Activated CD4-positive, alpha-beta T cell treated with anti-CD3 and anti-CD28 coated beads, Interleukin-2, amount 50 U/mL, for 48 hours (primary cell): Measurements from ENCODE around the gene PITPNC1.
"Not testable (repeated sequence)": the region's sequence is repeated elsewhere in the genome, so short reads cannot be mapped to it uniquely, and the experiment has no call there.

Source experiments
- DNase-seq, 2 experiments: peaks; one replicate each; pipeline ENCODE4 v3.0.0-alpha.2; 2020

The PITPNC1 gene

GRCh38 chr17:67372751-67373150 is 4.3 kb upstream of the PITPNC1 start:
- no peak for DNase-seq

GRCh38 chr17:67374329-67375053 is 2.6 kb upstream of the PITPNC1 start:
- DNase-seq = peak; percentile 89 to 92

GRCh38 chr17:67375054-67375427 is 2.0 kb upstream of the PITPNC1 start:
- DNase-seq = no peak

- no peak for DNase-seq
Measured at GRCh38 chr17:67375716-67376115, 1.4 kb upstream of the PITPNC1 start.

GRCh38 chr17:67376415-67376736 is 705 bp upstream of the PITPNC1 start:
- DNase-seq = no peak

- DNase-seq = peak; percentile 59 to 66
Measured at GRCh38 chr17:67377488-67378453, 690 bp downstream of the PITPNC1 start.

- peak; percentile 77 to 81 for DNase-seq
Measured at GRCh38 chr17:67378454-67379250, 1.6 kb downstream of the PITPNC1 start.

GRCh38 chr17:67379251-67379630 is 2.2 kb downstream of the PITPNC1 start:
- no peak for DNase-seq

- DNase-seq = no peak
Measured at GRCh38 chr17:67381929-67382257, 4.8 kb downstream of the PITPNC1 start.

GRCh38 chr17:67385122-67385988 is 8.3 kb downstream of the PITPNC1 start:
- no peak for DNase-seq

GRCh38 chr17:67386965-67387551 is 10.0 kb downstream of the PITPNC1 start:
- peak; percentile 83 to 87 for DNase-seq

GRCh38 chr17:67388536-67388935 is 11.5 kb downstream of the PITPNC1 start:
- DNase-seq = not testable (repeated sequence)

GRCh38 chr17:67388986-67389385 is 11.9 kb downstream of the PITPNC1 start:
- no peak for DNase-seq

- no peak for DNase-seq
Measured at GRCh38 chr17:67390006-67390645, 13.0 kb downstream of the PITPNC1 start.

GRCh38 chr17:67390646-67391361 is 13.7 kb downstream of the PITPNC1 start:
- DNase-seq = peak; percentile 70 to 81

GRCh38 chr17:67392111-67392510 is 15.0 kb downstream of the PITPNC1 start:
- DNase-seq = no peak

GRCh38 chr17:67393809-67394397 is 16.8 kb downstream of the PITPNC1 start:
- DNase-seq = no peak

GRCh38 chr17:67399676-67400075 is 22.6 kb downstream of the PITPNC1 start:
- DNase-seq = no peak

- no peak for DNase-seq
Measured at GRCh38 chr17:67400193-67400592, 23.1 kb downstream of the PITPNC1 start.

- DNase-seq = no peak
Measured at GRCh38 chr17:67401106-67401505, 24.0 kb downstream of the PITPNC1 start.
